H7 (cell line): ENCODE measurements around the gene PNPLA8. TPM values are rescaled to one million over a fixed set of nuclear protein-coding genes. Genes with fewer than 3 reads are reported as not detected.
"Not testable (repeated sequence)": the region's sequence is repeated elsewhere in the genome, so short reads cannot be mapped to it uniquely, and the experiment has no call there.

ENCODE experiments used
- DNase-seq: peaks from one replicate; pipeline ENCODE4 v3.0.0; 2012
- H3K27me3 ChIP-seq: 2 replicates; pipeline ENCODE4 v1.6.0; 2011; ENCODE audit warnings: mild to moderate bottlenecking, low read length; ENCODE audit not compliant: control insufficient read depth, insufficient read depth
- H3K36me3 ChIP-seq: replicated peaks from 2 replicates; pipeline ENCODE4 v1.5.1; 2011; ENCODE audit warnings: low read length; ENCODE audit not compliant: control insufficient read depth, insufficient read depth
- H3K4me3 ChIP-seq: 2 replicates; pipeline ENCODE4 v1.5.1; 2011; ENCODE audit warnings: low read depth, mild to moderate bottlenecking, control low read depth, low read length, moderate library complexity; ENCODE audit not compliant: insufficient read depth
- total RNA-seq: library from RNA; depleted of rRNA; stranded (reverse); fragments of >200 nt; shearing (Covaris generic); gene quantifications from 2 replicates; pipeline ENCODE4 v1.2.3, GENCODE V29; 2014; rRNA removed

Gene PNPLA8
- total RNA-seq = 15.1 and 16.4 TPM in 2 replicates

- Histone ChIP-seq H3K27me3 (no peaks in the 10 kb centered on the region), H3K36me3 (no peaks in the 10 kb centered on the region), H3K4me3 (peak within 1 kb of the TSS; percentile 87)
- DNase-seq = peak; percentile 94
These were observed at the start of gene PNPLA8 for GRCh38 chr7:108525985-108526767. Gene PNPLA8, minus strand, starts transcription at chr7:108526135. Its CDS starts 10,644 bp downstream, at chr7:108515491.

GRCh38 chr7:108575156-108575555 is 49.2 kb upstream of the PNPLA8 start:
- H3K4me3 ChIP-seq = no peak overlapping the region
- DNase-seq = no peak
- no peaks in the 10 kb centered on the region; the same call in none of the 2 replicates for H3K36me3 ChIP-seq
- H3K27me3 ChIP-seq = no peaks in the 10 kb centered on the region

GRCh38 chr7:108572480-108572879 is 46.5 kb upstream of the PNPLA8 start:
- DNase-seq = no peak
- Histone ChIP-seq H3K36me3 (no peaks in the 10 kb centered on the region; the same call in none of the 2 replicates), H3K4me3 (no peak overlapping the region), H3K27me3 (no peaks in the 10 kb centered on the region)

GRCh38 chr7:108570146-108570755 is 44.3 kb upstream of the PNPLA8 start:
- H3K27me3 ChIP-seq = no peaks in the 10 kb centered on the region
- no peaks in the 10 kb centered on the region; the same call in none of the 2 replicates for H3K36me3 ChIP-seq
- H3K4me3 ChIP-seq = peak overlapping the region; percentile 93
- DNase-seq = peak; percentile 50

GRCh38 chr7:108569381-108570145 is 43.6 kb upstream of the PNPLA8 start, which contains the start of the genes DNAJB9 and THAP5:
Gene DNAJB9, plus strand, starts transcription at chr7:108569874. Its CDS starts 1,853 bp downstream, at chr7:108571727.
Gene THAP5, minus strand, starts transcription at chr7:108569706. Its CDS starts 137 bp downstream, at chr7:108569569.
- H3K27me3 ChIP-seq = no peaks in the 10 kb centered on the region
- peak; percentile 93 for DNase-seq
- H3K36me3 ChIP-seq = no peaks in the 10 kb centered on the region; the same call in none of the 2 replicates
- H3K4me3 ChIP-seq = peak within 1 kb of the TSS; percentile 93

GRCh38 chr7:108568801-108569380 is 43.0 kb upstream of the PNPLA8 start:
- Histone ChIP-seq H3K4me3 (peak overlapping the region; percentile 93), H3K27me3 (no peaks in the 10 kb centered on the region), H3K36me3 (no peaks in the 10 kb centered on the region; the same call in none of the 2 replicates)
- no peak for DNase-seq

GRCh38 chr7:108565987-108566386 is 40.1 kb upstream of the PNPLA8 start:
- Histone ChIP-seq H3K4me3 (no peak overlapping the region), H3K36me3 (no peaks in the 10 kb centered on the region; the same call in 1 of the 2 replicates), H3K27me3 (no peaks in the 10 kb centered on the region)
- DNase-seq = no peak

- no peak for DNase-seq
- no peak overlapping the region for H3K4me3 ChIP-seq
- H3K36me3 ChIP-seq = no peaks in the 10 kb centered on the region; the same call in 1 of the 2 replicates
- H3K27me3 ChIP-seq = no peaks in the 10 kb centered on the region
These were observed 35.2 kb upstream of the PNPLA8 start for GRCh38 chr7:108561047-108561619.

GRCh38 chr7:108559253-108559652 is 33.3 kb upstream of the PNPLA8 start:
- H3K27me3 ChIP-seq = no peaks in the 10 kb centered on the region
- no peak overlapping the region for H3K4me3 ChIP-seq
- no peaks in the 10 kb centered on the region; the same call in 1 of the 2 replicates for H3K36me3 ChIP-seq
- no peak for DNase-seq

- no peak overlapping the region for H3K4me3 ChIP-seq
- DNase-seq = no peak
- no peaks in the 10 kb centered on the region for H3K27me3 ChIP-seq
- no peaks in the 10 kb centered on the region; the same call in 1 of the 2 replicates for H3K36me3 ChIP-seq
These were observed 31.7 kb upstream of the PNPLA8 start for GRCh38 chr7:108557617-108558016.

GRCh38 chr7:108557191-108557590 is 31.3 kb upstream of the PNPLA8 start:
- H3K27me3 ChIP-seq = no peaks in the 10 kb centered on the region
- H3K4me3 ChIP-seq = no peak overlapping the region
- H3K36me3 ChIP-seq = no peaks in the 10 kb centered on the region; the same call in 1 of the 2 replicates
- DNase-seq = no peak

- H3K27me3 ChIP-seq, DNase-seq, H3K4me3 ChIP-seq, H3K36me3 ChIP-seq: not testable (repeated sequence)
These were observed 30.7 kb upstream of the PNPLA8 start for GRCh38 chr7:108556665-108557064.

- not testable (repeated sequence) for DNase-seq, H3K27me3 ChIP-seq, H3K4me3 ChIP-seq, H3K36me3 ChIP-seq
These were observed 22.4 kb upstream of the PNPLA8 start for GRCh38 chr7:108548141-108548896.
